Esophagus muscularis mucosa (tissue), 4 donors: Measurements from ENCODE around the gene ADGRB3. TPM values are rescaled to one million over a fixed set of nuclear protein-coding genes. Genes with fewer than 3 reads are reported as not detected.

ENCODE experiments used
- DNase-seq: peaks from one replicate; pipeline ENCODE4 v3.0.0-alpha.2; 2017; ENCODE audit errors: extremely low spot score
- H3K27ac ChIP-seq, 4 donors: fragments of 200-600 bp; sonication (generic); replicated peaks in 1 of 4; 1 replicate in 3 of 4; 2 replicates in 1 of 4; pipeline ENCODE4 v1.5.1; 2016 to 2019; ENCODE audit warnings: mild to moderate bottlenecking in 1 of 4
- H3K27me3 ChIP-seq, 4 donors: fragments of 200-600 bp; sonication (generic); one replicate each; pipeline versions ENCODE4 v1.5.1 to v1.6.0; 2016 to 2019
- H3K36me3 ChIP-seq, 4 donors: fragments of 200-600 bp; sonication (generic); one replicate each; pipeline ENCODE4 v1.5.1; 2016 to 2019
- H3K4me1 ChIP-seq, 4 donors: fragments of 200-600 bp; sonication (generic); one replicate each; pipeline ENCODE4 v1.5.1; 2016 to 2019
- H3K4me3 ChIP-seq, 4 donors: fragments of 200-600 bp; sonication (generic); 1 replicate in 2 of 4; 2 replicates in 2 of 4; pipeline ENCODE4 v1.5.1; 2016 to 2019; ENCODE audit warnings: mild to moderate bottlenecking in 4 of 4, moderate library complexity in 1 of 4
- H3K9me3 ChIP-seq, 4 donors: fragments of 200-600 bp; sonication (generic); 1 replicate in 3 of 4; 2 replicates in 1 of 4; pipeline ENCODE4 v1.5.1; 2016 to 2019
- EP300 ChIP-seq: sonication (generic); formaldehyde crosslinking; IDR thresholded peaks from one replicate; pipeline ENCODE4 v1.6.1; 2017; ENCODE audit warnings: antibody characterized with exemption
- POLR2A ChIP-seq: fragments of 450-650 bp; IDR thresholded peaks from one replicate; pipeline ENCODE4 v1.6.1; 2017; ENCODE audit warnings: antibody characterized with exemption, moderate library complexity, mild to moderate bottlenecking, low read depth
- POLR2AphosphoS5 ChIP-seq, 2 donors: sonication (generic); formaldehyde crosslinking; IDR thresholded peaks; one replicate each; pipeline ENCODE4 v1.6.1; 2017; ENCODE audit warnings: antibody characterized with exemption in 2 of 2
- WGBS: methylation state at CpG from one replicate; pipeline ENCODE4 v1.1.5; 2018; 5-methylcytosine and 5-hydroxymethylcytosine counted together
- intact Hi-C: fragments of 100-400 bp; cut with DNase I; formaldehyde crosslinking; loops from one replicate; pipeline ENCODE4 v1.15.1; 2023
- total RNA-seq, 4 donors: library from RNA; depleted of rRNA; stranded (reverse); fragments of >200 nt; gene quantifications; one replicate each; pipeline versions ENCODE4 v1.1.0 to v1.2.1, GENCODE V29; 2016
- TF ChIP-seq, protein P1 (sequence below), 3 experiments: fragments of 200-600 bp in 2 of 3; fragments of 450-650 bp in 1 of 3; sonication (generic) in 2 of 3; IDR thresholded peaks; one replicate each; pipeline ENCODE4 v1.5.1; 2017 to 2019; ENCODE audit warnings: antibody characterized with exemption in 3 of 3, mild to moderate bottlenecking in 2 of 3, moderate library complexity in 1 of 3

ADGRB3 gene
- total RNA-seq, 4 donors from 2014 or later: 4.9 to 6.3 (median 5.8) TPM

DNA sequence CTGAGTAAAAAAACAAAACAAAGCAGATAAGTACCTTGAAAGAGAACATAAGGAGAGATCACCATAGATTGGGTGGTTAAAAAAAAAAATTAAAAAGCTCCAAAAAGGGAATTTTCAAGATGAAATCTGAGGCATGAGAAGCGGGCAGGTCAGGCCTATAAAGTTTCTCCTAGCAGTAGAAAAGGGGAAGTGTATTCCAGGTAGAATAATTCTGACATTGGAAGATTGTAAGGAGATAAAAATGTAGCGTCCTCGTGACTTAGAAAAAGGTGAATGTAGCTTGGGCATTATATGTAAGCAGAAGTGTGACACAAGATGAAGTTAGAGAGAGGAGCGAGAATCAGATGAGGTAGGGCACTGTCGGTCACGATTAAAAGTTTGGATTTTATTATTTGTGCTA lies 9.1 kb upstream of the ADGRB3 start:
- 93% methylated on average over 6 of the region's 6 CpGs for WGBS
- no peak for TF ChIP-seq EP300
- TF ChIP-seq, protein P1, sequence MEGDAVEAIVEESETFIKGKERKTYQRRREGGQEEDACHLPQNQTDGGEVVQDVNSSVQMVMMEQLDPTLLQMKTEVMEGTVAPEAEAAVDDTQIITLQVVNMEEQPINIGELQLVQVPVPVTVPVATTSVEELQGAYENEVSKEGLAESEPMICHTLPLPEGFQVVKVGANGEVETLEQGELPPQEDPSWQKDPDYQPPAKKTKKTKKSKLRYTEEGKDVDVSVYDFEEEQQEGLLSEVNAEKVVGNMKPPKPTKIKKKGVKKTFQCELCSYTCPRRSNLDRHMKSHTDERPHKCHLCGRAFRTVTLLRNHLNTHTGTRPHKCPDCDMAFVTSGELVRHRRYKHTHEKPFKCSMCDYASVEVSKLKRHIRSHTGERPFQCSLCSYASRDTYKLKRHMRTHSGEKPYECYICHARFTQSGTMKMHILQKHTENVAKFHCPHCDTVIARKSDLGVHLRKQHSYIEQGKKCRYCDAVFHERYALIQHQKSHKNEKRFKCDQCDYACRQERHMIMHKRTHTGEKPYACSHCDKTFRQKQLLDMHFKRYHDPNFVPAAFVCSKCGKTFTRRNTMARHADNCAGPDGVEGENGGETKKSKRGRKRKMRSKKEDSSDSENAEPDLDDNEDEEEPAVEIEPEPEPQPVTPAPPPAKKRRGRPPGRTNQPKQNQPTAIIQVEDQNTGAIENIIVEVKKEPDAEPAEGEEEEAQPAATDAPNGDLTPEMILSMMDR (IDR thresholded peaks at IDR 0.05): no peak
- TF ChIP-seq POLR2AphosphoS5 (IDR thresholded peaks at IDR 0.05): no peak
- no peak for TF ChIP-seq POLR2A
- no peak for DNase-seq

DNA sequence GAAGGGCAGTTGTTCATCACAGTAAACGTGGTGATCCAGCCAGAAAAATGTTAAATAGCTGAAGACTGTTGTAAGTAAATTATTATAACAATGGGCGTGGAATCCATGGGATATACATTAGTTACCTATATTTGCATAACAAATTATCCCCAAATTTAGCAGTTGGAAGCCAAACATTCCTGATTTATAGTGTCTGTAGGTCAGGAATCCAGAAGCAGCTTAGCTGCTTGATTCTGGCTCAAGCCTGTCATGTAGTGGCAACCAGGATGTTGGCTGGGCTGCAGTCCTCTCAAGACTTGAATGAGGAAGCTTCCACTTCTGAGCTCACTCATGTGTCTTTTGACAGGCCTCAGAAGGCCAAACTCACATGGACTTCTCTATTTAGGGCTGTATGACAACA lies 6.9 kb upstream of the ADGRB3 start:
- TF ChIP-seq, protein P1 (IDR thresholded peaks at IDR 0.05): no peak
- TF ChIP-seq EP300 (no peak), POLR2AphosphoS5 (IDR thresholded peaks at IDR 0.05) (no peak), POLR2A (no peak)
- no peak for DNase-seq
- no peak overlapping the region for H3K4me3 ChIP-seq
- 70% methylated on average over 2 of the region's 2 CpGs for WGBS
- H3K9me3 ChIP-seq: no peaks in the 10 kb centered on the region
- intact Hi-C loops: no loop called here
- H3K36me3 ChIP-seq: no peaks in the 10 kb centered on the region
- no peaks in the 10 kb centered on the region for H3K4me1 ChIP-seq
- no peak overlapping the region for H3K27ac ChIP-seq
- no peaks in the 10 kb centered on the region for H3K27me3 ChIP-seq

More for the DNA sequence above, 9.1 kb upstream of the ADGRB3 start:
- Histone ChIP-seq H3K4me1 (no peaks in the 10 kb centered on the region), H3K9me3 (no peaks in the 10 kb centered on the region), H3K4me3 (no peak overlapping the region), H3K27me3 (no peaks in the 10 kb centered on the region), H3K27ac (no peak overlapping the region), H3K36me3 (no peaks in the 10 kb centered on the region)
- intact Hi-C loops: no loop called here

DNA sequence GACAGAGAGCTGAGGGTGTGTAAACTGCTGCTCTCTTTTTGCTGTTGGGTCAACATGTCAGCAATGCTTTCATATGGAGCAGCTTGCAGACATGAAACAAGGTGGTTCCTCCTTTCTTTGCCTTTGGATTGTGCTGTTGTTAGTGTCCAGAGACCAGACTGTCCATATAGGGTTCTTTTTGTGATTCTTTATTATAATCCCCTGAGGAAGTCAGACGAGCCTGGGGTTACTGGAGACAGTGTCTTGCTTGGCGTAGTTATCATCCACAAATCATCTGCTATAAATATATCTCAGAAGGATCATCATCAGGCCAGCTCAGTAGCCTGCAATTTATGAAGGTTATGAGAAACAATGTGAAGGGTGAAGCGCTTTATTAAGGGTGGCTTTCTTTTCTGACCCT lies 2.3 kb upstream of the ADGRB3 start:
- no peak overlapping the region for H3K4me3 ChIP-seq
- H3K27ac ChIP-seq: no peak overlapping the region
- intact Hi-C loops: no loop called here

DNA sequence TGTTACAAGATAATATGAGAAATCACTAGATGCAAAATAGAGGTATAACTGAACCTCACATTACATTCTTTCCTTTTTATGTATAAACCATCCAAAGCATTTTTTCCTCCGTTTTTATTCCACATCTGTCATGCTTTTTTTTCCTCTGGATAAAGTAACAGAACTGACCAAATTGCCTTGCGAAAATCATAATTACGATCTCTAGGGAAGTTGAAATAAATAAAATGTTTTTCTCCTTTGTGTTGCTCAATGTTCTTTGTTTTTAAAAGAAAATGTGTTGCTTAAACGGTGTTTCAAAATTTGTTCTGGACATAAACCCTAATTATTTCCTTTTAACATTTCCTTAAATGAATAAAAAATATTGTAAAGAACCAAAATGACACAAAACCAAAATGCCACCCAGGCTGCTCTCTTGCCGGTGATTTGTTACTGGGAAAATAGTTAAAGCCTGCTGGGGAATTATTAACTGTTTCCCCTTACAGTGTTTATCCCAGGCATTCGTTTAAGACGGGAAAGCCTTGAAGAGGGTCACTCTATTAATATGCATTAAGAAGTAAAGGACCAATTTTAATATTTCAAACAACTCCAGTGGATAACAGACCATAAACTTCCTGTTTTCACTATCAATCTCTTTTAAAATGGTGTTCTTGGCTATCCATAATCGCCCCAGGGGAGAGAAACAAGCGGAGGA lies 1.7 kb upstream of the ADGRB3 start:
- WGBS: 50% methylated on average over 9 of the region's 9 CpGs
- intact Hi-C loops: no loop called here
- H3K27ac ChIP-seq: peak overlapping the region; percentile 69 to 80 (median 76)

More for the DNA sequence above, 2.3 kb upstream of the ADGRB3 start:
- no peaks in the 10 kb centered on the region for H3K9me3 ChIP-seq
- DNase-seq: no peak
- WGBS: 46% methylated on average over 3 of the region's 3 CpGs
- H3K27me3 ChIP-seq: peaks cover 0 to 13% (median 5%) of the 10 kb centered on the region in 4 donors
- H3K4me1 ChIP-seq: peaks cover 0 to 28% (median 21%) of the 10 kb centered on the region in 4 donors
- TF ChIP-seq, protein P1 (IDR thresholded peaks at IDR 0.05): no peak
- H3K36me3 ChIP-seq: no peaks in the 10 kb centered on the region

More for the DNA sequence above, 1.7 kb upstream of the ADGRB3 start:
- DNase-seq: no peak
- TF ChIP-seq POLR2AphosphoS5 (IDR thresholded peaks at IDR 0.05) (no peak), POLR2A (no peak), EP300 (no peak)
- TF ChIP-seq, protein P1 (IDR thresholded peaks at IDR 0.05): no peak
- Histone ChIP-seq H3K9me3 (no peaks in the 10 kb centered on the region), H3K4me1 (peaks cover 0 to 28% (median 24%) of the 10 kb centered on the region in 4 donors), H3K27me3 (peaks cover 0 to 16% (median 5%) of the 10 kb centered on the region in 4 donors), H3K4me3 (peak overlapping the region; percentile 68 to 85 (median 70)), H3K36me3 (no peaks in the 10 kb centered on the region)
